ENCODE data around the gene PRDM16. TPM values are rescaled to one million over a fixed set of nuclear protein-coding genes. Genes with fewer than 3 reads are reported as not detected.

The PRDM16 gene
- total RNA-seq, 1 experiment from 2014 or later, result 22.3 TPM

DNA sequence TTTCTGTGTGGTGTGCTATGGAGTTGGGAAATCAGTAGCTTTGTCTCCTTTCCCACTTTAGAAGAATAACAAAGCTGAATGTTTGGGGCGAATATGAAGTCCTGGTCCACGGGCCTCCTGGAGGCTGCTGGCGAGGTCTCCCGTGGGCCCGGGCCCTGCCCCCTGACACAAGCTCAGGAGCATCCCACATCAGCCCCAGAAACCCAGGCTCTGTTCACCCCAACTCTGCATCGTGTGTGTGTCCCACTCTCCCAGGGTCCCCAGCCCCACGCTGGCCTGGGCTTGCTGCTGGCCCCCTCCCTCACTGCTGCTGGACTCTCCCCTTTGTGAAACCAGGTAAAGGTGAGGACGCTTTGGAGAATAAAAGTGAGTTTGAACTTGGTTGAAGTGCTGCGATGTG, 8.1 kb downstream of the PRDM16 start:
- TF ChIP-seq POLR2AphosphoS5 (IDR thresholded peaks at IDR 0.05; ENCODE audit: low read depth, low read length), result no peak
- TF ChIP-seq CTCF (IDR thresholded peaks at IDR 0.05), result no peak
- TF ChIP-seq SIN3A (IDR thresholded peaks at IDR 0.05; ENCODE audit: borderline replicate concordance, insufficient read depth, low read depth, low read length), result no peak
- TF ChIP-seq REST (IDR thresholded peaks at IDR 0.05; ENCODE audit: insufficient read depth in 1 of 2, low read depth in 2 of 2, low read length in 1 of 2), result no peak
- no peak for TF ChIP-seq TCF7L2 (IDR thresholded peaks at IDR 0.05; ENCODE audit: low read depth, low read length)
- intact Hi-C loops (cut with micrococcal nuclease; ENCODE audit: unreplicated experiment), result no loop called here

DNA sequence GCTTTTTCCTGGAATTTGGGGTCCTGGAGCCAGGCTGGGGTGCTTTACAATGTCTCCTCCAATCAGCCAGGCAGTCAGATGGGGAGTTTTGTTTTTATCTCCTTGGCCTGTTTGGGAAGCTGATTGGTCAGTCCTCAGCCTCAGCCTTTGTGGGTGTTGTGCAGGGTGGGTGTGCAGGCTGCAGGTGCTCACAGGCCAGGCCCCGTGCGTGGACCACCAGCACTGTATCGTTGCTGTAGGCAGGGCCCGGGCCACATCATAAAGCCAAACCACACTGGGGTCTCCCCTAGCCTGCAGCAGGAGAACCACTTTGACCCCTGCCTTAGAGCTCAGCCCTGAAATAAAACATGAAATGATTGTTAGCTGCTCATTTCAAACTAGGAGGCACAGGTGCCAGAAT, 8.6 kb downstream of the PRDM16 start:
- in situ Hi-C loops (cut with HindIII; ENCODE audit: low pct_unique_long_range_greater_than_20kb, low sequenced_read_pairs), result no loop called here
- Histone ChIP-seq H3K9me3 (ENCODE audit: control insufficient read depth, insufficient read depth, low read depth, low read length) (no peaks in the 10 kb centered on the region), H3K27ac (ENCODE audit: low read length) (no peak overlapping the region), H3K27me3 (ENCODE audit: control insufficient read depth, insufficient read depth, low read length) (no peaks in the 10 kb centered on the region), H3K4me3 (ENCODE audit: low read depth in 2 of 2, low read length in 2 of 2) (no peak overlapping the region), H3K4me1 (ENCODE audit: control insufficient read depth, insufficient read depth, low read length) (peaks cover 49% of the 10 kb centered on the region), H3K36me3 (ENCODE audit: control insufficient read depth, insufficient read depth, low read length) (no peaks in the 10 kb centered on the region)
- TF ChIP-seq CTCF (IDR thresholded peaks at IDR 0.05) (no peak), TCF7L2 (IDR thresholded peaks at IDR 0.05; ENCODE audit: low read depth, low read length) (no peak), POLR2AphosphoS5 (IDR thresholded peaks at IDR 0.05; ENCODE audit: low read depth, low read length) (no peak), REST (IDR thresholded peaks at IDR 0.05; ENCODE audit: insufficient read depth in 1 of 2, low read depth in 2 of 2, low read length in 1 of 2) (no peak), SIN3A (IDR thresholded peaks at IDR 0.05; ENCODE audit: borderline replicate concordance, insufficient read depth, low read depth, low read length) (no peak)
- intact Hi-C loops (cut with micrococcal nuclease; ENCODE audit: unreplicated experiment), result no loop called here
- ChIA-PET CTCF (no interaction called here), POLR2A (no interaction called here)
- ATAC-seq, result no peak
- BruUV-seq (replicated peaks), result no TSS peak
- no peak for DNase-seq (ENCODE audit: low read depth, low spot score)

More for the DNA sequence above, 8.1 kb downstream of the PRDM16 start:
- ChIA-PET CTCF (no interaction called here), POLR2A (no interaction called here)
- peaks cover 51% of the 10 kb centered on the region for H3K4me1 ChIP-seq (ENCODE audit: control insufficient read depth, insufficient read depth, low read length)
- H3K9me3 ChIP-seq (ENCODE audit: control insufficient read depth, insufficient read depth, low read depth, low read length), result no peaks in the 10 kb centered on the region
- H3K4me3 ChIP-seq (ENCODE audit: low read depth in 2 of 2, low read length in 2 of 2), result no peak overlapping the region
- H3K36me3 ChIP-seq (ENCODE audit: control insufficient read depth, insufficient read depth, low read length), result no peaks in the 10 kb centered on the region
- in situ Hi-C loops (cut with HindIII; ENCODE audit: low pct_unique_long_range_greater_than_20kb, low sequenced_read_pairs), result no loop called here
- BruUV-seq (replicated peaks), result no TSS peak
- no peaks in the 10 kb centered on the region for H3K27me3 ChIP-seq (ENCODE audit: control insufficient read depth, insufficient read depth, low read length)
- no peak overlapping the region for H3K27ac ChIP-seq (ENCODE audit: low read length)
- no peak for ATAC-seq
- DNase-seq (ENCODE audit: low read depth, low spot score), result no peak
